ENCODE results near the gene FDX2. TPM values are rescaled to one million over a fixed set of nuclear protein-coding genes. Genes with fewer than 3 reads are reported as not detected.
A peak's percentile ranks its signal among the peaks of the same experiment; 100 is the strongest.

FDX2 gene
- total and polyA plus RNA-seq, 2 donors (not counting 3 experiments of a cell fraction or from before 2014, with no cell fraction given), result 20.5 to 59.8 TPM

DNA sequence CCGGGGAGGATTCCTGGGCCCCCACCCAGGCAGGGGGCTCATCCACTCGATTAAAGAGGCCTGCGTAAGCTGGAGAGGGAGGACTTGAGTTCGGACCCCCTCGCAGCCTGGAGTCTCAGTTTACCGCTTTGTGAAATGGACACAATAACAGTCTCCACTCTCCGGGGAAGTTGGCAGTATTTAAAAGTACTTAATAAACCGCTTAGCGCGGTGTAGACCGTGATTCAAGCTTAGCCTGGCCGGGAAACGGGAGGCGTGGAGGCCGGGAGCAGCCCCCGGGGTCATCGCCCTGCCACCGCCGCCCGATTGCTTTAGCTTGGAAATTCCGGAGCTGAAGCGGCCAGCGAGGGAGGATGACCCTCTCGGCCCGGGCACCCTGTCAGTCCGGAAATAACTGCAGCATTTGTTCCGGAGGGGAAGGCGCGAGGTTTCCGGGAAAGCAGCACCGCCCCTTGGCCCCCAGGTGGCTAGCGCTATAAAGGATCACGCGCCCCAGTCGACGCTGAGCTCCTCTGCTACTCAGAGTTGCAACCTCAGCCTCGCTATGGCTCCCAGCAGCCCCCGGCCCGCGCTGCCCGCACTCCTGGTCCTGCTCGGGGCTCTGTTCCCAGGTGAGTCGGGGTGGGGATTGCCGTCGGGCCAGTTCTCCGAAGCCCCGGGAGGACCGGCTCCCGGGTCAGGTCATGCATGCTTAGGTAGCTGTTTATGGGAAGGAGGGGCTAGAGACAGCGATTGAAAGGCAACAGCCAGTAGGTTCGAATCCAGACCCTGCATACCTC, 45.0 kb downstream of the FDX2 start, which contains the start of gene ICAM1:
Gene ICAM1, plus strand, starts transcription at position 505 of the 779 bp plus-strand sequence. Its CDS starts 40 bp downstream, at position 545.
- H3K36me3 ChIP-seq (ENCODE audit: control insufficient read depth in 2 of 2, extremely low read depth in 1 of 2, insufficient read depth in 2 of 2, low read length in 2 of 2), result no peaks in the 10 kb centered on the region
- H3K4me1 ChIP-seq (ENCODE audit: control insufficient read depth, extremely low read depth, insufficient read depth, low read length), result peaks cover 36% of the 10 kb centered on the region
- H3K9me1 ChIP-seq (replicated peaks; ENCODE audit: control insufficient read depth, extremely low read depth, insufficient read depth, low read length), result no peaks in the 10 kb centered on the region
- ChIA-PET CTCF (interaction anchor here (0.9 to 9.0 kb wide), 24 partner anchors 10 to 340 kb away, joined by 3 to 411 read pairs (median 6); partner anchors contain the start of genes CDC37, FDX2, ICAM4 and ICAM5), POLR2A (interaction anchor here (0.6 to 2.6 kb wide), 8 partner anchors 15 to 550 kb away, joined by 3 to 15 read pairs (median 8); partner anchors contain the start of genes ICAM4, ICAM5 and RAVER1)
- no peaks in the 10 kb centered on the region for H3K27me3 ChIP-seq (ENCODE audit: control insufficient read depth in 2 of 2, insufficient read depth in 2 of 2, low read length in 2 of 2)
- peak within 1 kb of the TSS in 2 of 3 experiments; percentile 20 to 31 for H3K4me3 ChIP-seq (replicated peaks in 1 of 3; ENCODE audit: insufficient read depth in 1 of 3, low read depth in 1 of 3, low read length in 3 of 3)
- H3K9me3 ChIP-seq (replicated peaks; ENCODE audit: control insufficient read depth, insufficient read depth, low read length), result no peaks in the 10 kb centered on the region
- peak; percentile 85 for FAIRE-seq
- H2AFZ ChIP-seq (ENCODE audit: low read depth, low read length), result peak within 1 kb of the TSS; percentile 9
- H3K9ac ChIP-seq (replicated peaks; ENCODE audit: extremely low read depth, insufficient read depth, low read length), result peak within 1 kb of the TSS; percentile 61
- BruUV-seq (replicated peaks), result no TSS peak
- H4K20me1 ChIP-seq (replicated peaks; ENCODE audit: control insufficient read depth, extremely low read depth, insufficient read depth, low read length), result no peaks in the 10 kb centered on the region
- intact Hi-C loops (cut with micrococcal nuclease) (loop anchor here (1.0 to 5.0 kb wide), 3 partner anchors 16 to 62 kb away; partner anchors contain the start of genes FDX2, ICAM4 and RAVER1), dilution Hi-C loops (cut with MboI; ENCODE audit: extremely low pct_ligation_motif_present, low sequenced_read_pairs) (no loop called here)
- DNase-seq (ENCODE audit: low read depth, low spot score), result peak; percentile 92
- TF ChIP-seq GATA2 (IDR thresholded peaks at IDR 0.05; ENCODE audit: insufficient read depth, insufficient read length, low read depth, low read length), result peak; percentile 31
- TF ChIP-seq, protein P1, sequence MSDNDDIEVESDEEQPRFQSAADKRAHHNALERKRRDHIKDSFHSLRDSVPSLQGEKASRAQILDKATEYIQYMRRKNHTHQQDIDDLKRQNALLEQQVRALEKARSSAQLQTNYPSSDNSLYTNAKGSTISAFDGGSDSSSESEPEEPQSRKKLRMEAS (IDR thresholded peaks at IDR 0.05; ENCODE audit: insufficient read depth, insufficient read length), result no peak
- TF ChIP-seq, protein P2, sequence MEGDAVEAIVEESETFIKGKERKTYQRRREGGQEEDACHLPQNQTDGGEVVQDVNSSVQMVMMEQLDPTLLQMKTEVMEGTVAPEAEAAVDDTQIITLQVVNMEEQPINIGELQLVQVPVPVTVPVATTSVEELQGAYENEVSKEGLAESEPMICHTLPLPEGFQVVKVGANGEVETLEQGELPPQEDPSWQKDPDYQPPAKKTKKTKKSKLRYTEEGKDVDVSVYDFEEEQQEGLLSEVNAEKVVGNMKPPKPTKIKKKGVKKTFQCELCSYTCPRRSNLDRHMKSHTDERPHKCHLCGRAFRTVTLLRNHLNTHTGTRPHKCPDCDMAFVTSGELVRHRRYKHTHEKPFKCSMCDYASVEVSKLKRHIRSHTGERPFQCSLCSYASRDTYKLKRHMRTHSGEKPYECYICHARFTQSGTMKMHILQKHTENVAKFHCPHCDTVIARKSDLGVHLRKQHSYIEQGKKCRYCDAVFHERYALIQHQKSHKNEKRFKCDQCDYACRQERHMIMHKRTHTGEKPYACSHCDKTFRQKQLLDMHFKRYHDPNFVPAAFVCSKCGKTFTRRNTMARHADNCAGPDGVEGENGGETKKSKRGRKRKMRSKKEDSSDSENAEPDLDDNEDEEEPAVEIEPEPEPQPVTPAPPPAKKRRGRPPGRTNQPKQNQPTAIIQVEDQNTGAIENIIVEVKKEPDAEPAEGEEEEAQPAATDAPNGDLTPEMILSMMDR (IDR thresholded peaks at IDR 0.05; ENCODE audit: extremely low read depth in 1 of 2, insufficient read depth in 1 of 2, low read depth in 1 of 2, low read length in 2 of 2), result peak in 1 of 2 donors; percentile 13
- TF ChIP-seq POLR2A (IDR thresholded peaks at IDR 0.05; ENCODE audit: low read depth, low read length), result peak; percentile 72
- TF ChIP-seq MYC (IDR thresholded peaks at IDR 0.05; ENCODE audit: low read depth, low read length), result no peak
- peak; percentile 15 for TF ChIP-seq EZH2 (IDR thresholded peaks at IDR 0.05; ENCODE audit: borderline replicate concordance, low read depth, low read length, severe bottlenecking)
- TF ChIP-seq POLR2AphosphoS5 (IDR thresholded peaks at IDR 0.05; ENCODE audit: insufficient read depth, low read depth, low read length), result peak; percentile 97
- TF ChIP-seq JUN (IDR thresholded peaks at IDR 0.05; ENCODE audit: borderline replicate concordance, insufficient read depth, insufficient read length, low read depth), result no peak
- peak; percentile 61 for TF ChIP-seq FOS (IDR thresholded peaks at IDR 0.05; ENCODE audit: borderline replicate concordance, insufficient read depth, low read length)
- H3K4me2 ChIP-seq (ENCODE audit: insufficient read depth, low read length), result peak within 1 kb of the TSS; percentile 50
- H3K79me2 ChIP-seq (ENCODE audit: control insufficient read depth, insufficient read depth, low read length), result no peaks in the 10 kb centered on the region
- H3K27ac ChIP-seq (ENCODE audit: insufficient read depth, low read depth, low read length), result peak within 1 kb of the TSS; percentile 73
